Left cardiac atrium (tissue), 4 donors: ENCODE measurements around the gene SRRM3. TPM values are rescaled to one million over a fixed set of nuclear protein-coding genes. Genes with fewer than 3 reads are reported as not detected.
"Not testable (repeated sequence)": the region's sequence is repeated elsewhere in the genome, so short reads cannot be mapped to it uniquely, and the experiment has no call there.

ENCODE experiments used
- ATAC-seq, 2 donors: fragments of 200-7000 bp; cut with Tn5 transposase; one replicate each; pipeline ENCODE4 v1.9.1; 2020; ENCODE audit warnings: mild to moderate bottlenecking in 2 of 2, moderate library complexity in 2 of 2
- DNase-seq: peaks from one replicate; pipeline ENCODE4 v3.0.0-alpha.2; 2020
- intact Hi-C, 2 donors: fragments of 100-400 bp; cut with DNase I; formaldehyde crosslinking; loops; one replicate each; pipeline versions ENCODE4 v1.14.1 to v1.15.1; 2022 to 2023
- total RNA-seq, 2 donors: library from RNA; stranded (reverse); fragmentation: NEBNext Ultra II Directional; extraction: Animal tissue kit (Norgen Biotek cat#: 25700); gene quantifications; one replicate each; pipeline ENCODE4 v1.2.1, GENCODE V29; 2021
- donor health status: DM: no; HTN: yes; CAD: no.
- donor health status: DM: no; HTN: yes; CAD: no; lungs with severe emphysema.
- donor health status: DM: yes; HTN: yes; CAD: no.
- donor health status: Dilated cardiomyopathy.

SRRM3 gene
- total RNA-seq, 2 donors from 2014 or later, result 19.7 to 27.4 TPM

GRCh38 chr7:76280408-76280807 is 78.7 kb downstream of the SRRM3 start:
- intact Hi-C loops, result no loop called here
- ATAC-seq (peak in 1 of 2 donors; percentile 8), DNase-seq (no peak)

- intact Hi-C loops, result no loop called here
- no peak for DNase-seq
- peak in 1 of 2 donors; percentile 31 for ATAC-seq
Observed at GRCh38 chr7:76281006-76281705, 79.5 kb downstream of the SRRM3 start.

- DNase-seq, result no peak
- intact Hi-C loops, result no loop called here
- no peak for ATAC-seq
Observed at GRCh38 chr7:76281706-76282343, 80.1 kb downstream of the SRRM3 start.

- intact Hi-C loops, result no loop called here
- no peak for DNase-seq
- peak; percentile 79 to 83 for ATAC-seq
Observed at GRCh38 chr7:76282344-76283253, 80.9 kb downstream of the SRRM3 start.

GRCh38 chr7:76283254-76284159 is 81.8 kb downstream of the SRRM3 start:
- ATAC-seq, result no peak
- no peak for DNase-seq
- intact Hi-C loops, result no loop called here

- ATAC-seq, result no peak
- DNase-seq, result no peak
- intact Hi-C loops, result no loop called here
Observed at GRCh38 chr7:76285604-76286374, 84.1 kb downstream of the SRRM3 start.

GRCh38 chr7:76286842-76287403 is 85.2 kb downstream of the SRRM3 start:
- ATAC-seq, result no peak
- intact Hi-C loops, result no loop called here
- DNase-seq, result no peak

- DNase-seq, ATAC-seq: not testable (repeated sequence)
- intact Hi-C loops, result loop anchor here (1.0 kb wide), 1 partner anchor 23 kb away; no protein-coding TSS in a partner anchor
Observed at GRCh38 chr7:76290847-76291350, 89.2 kb downstream of the SRRM3 start.

- peak; percentile 93 for DNase-seq
- intact Hi-C loops, result loop anchor here (1.0 kb wide), 1 partner anchor 23 kb away; no protein-coding TSS in a partner anchor
- ATAC-seq, result peak; percentile 71 to 76
Observed at GRCh38 chr7:76291351-76292212, 89.9 kb downstream of the SRRM3 start.

GRCh38 chr7:76292213-76292573 is 90.5 kb downstream of the SRRM3 start:
- DNase-seq, result peak; percentile 72
- intact Hi-C loops, result no loop called here
- peak; percentile 15 to 29 for ATAC-seq

GRCh38 chr7:76292911-76293310 is 91.2 kb downstream of the SRRM3 start:
- ATAC-seq, DNase-seq, intact Hi-C loops: not testable (repeated sequence)

GRCh38 chr7:76293407-76293901 is 91.8 kb downstream of the SRRM3 start:
- ATAC-seq (no peak), DNase-seq (no peak)
- intact Hi-C loops, result no loop called here

GRCh38 chr7:76294344-76295024 is 92.8 kb downstream of the SRRM3 start:
- intact Hi-C loops, result no loop called here
- peak; percentile 86 to 90 for ATAC-seq
- DNase-seq, result peak; percentile 98

GRCh38 chr7:76296743-76297740 is 95.3 kb downstream of the SRRM3 start:
- intact Hi-C loops, result no loop called here
- DNase-seq (no peak), ATAC-seq (peak in 1 of 2 donors; percentile 26)
